GM21825 (cell line): ENCODE measurements around the gene ZNF785.
A peak's percentile ranks its signal among the peaks of the same experiment; 100 is the strongest.
"Not testable (repeated sequence)": the region's sequence is repeated elsewhere in the genome, so short reads cannot be mapped to it uniquely, and the experiment has no call there.

ENCODE experiments used
- ATAC-seq: cut with Tn5 transposase; IDR thresholded peaks from one replicate; pipeline ENCODE4 v1.9.1; 2021; ENCODE audit warnings: mild to moderate bottlenecking, moderate library complexity; ENCODE audit not compliant: unreplicated experiment

Gene ZNF785

GRCh38 chr16:30541502-30542329 is 43.8 kb downstream of the ZNF785 start:
- no peak for ATAC-seq

DNA sequence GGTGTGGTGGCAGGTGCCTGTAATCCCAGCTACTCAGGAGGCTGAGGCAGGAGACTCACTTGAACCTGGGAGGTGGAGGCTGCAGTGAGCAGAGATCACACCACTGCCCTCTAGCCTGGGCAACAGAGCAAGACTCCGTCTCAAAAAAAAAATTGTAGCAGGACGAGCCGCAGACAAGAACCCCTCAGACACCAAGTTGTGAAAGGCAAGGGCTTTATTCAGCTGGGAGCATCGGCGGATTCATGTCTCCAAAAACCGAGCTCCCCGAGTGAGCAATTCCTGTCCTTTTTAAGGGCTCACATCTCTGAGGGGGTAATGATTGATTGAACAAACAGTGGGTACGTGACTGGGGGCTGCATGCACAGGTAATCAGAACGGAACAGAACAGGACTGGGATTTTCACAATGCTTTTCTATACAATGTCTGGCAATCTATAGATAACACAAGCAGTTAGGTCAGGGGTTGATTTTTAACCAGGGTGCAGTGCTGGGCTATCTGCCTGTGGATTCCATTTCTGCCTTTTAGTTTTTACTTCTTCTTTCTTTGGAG is 44.5 kb downstream of the ZNF785 start:
- ATAC-seq, result not testable (repeated sequence)

DNA sequence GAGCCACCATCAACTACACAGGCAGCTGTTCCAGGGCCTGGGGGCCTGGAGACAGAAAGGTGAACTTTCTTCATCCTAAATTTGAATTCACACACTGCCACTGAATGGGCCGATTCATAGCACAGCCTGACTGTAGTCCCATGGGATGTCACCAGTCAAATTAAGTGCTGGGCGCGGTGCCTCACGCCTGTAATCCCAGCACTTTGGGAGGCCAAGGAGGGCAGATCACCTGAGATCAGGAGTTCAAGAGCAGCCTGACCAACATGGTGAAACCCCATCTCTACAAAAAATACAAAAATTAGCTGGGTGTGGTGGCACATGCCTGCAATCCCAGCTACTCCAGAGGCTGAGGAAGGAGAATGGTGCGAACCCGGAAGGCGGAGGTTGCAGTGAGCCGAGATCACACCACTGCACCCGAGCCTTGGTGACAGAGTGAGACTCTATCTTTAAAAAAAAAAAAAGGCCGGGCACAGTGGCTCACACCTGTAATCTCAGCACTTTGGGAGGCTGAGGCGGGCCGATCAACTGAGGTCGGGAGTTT is 45.4 kb downstream of the ZNF785 start:
- not testable (repeated sequence) for ATAC-seq

- no peak for ATAC-seq
These were observed 46.2 kb downstream of the ZNF785 start for GRCh38 chr16:30539000-30539964.

GRCh38 chr16:30536391-30537024 is 49.0 kb downstream of the ZNF785 start:
- ATAC-seq, result not testable (repeated sequence)

DNA sequence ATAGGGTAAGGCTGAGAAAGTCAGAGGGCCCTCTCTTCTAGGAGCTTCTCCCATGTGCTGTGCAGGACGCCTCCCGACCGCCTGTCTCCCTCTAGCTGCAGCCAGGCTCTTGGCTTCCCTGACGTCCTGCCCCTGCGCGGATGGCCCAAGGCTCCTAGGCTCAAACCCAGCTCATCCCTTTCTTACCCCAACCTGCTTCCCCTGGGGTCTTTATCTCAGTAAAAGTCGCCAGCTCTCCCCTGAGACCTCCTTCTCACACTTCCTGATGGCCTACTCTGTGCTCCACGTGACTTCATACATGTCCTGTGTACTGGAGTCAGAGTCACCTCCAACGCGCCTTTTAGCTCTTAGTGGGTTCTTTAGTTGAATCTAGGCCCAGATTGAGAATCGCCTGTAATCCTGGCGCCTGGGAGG is 49.7 kb downstream of the ZNF785 start:
- ATAC-seq, result peak; percentile 52

DNA sequence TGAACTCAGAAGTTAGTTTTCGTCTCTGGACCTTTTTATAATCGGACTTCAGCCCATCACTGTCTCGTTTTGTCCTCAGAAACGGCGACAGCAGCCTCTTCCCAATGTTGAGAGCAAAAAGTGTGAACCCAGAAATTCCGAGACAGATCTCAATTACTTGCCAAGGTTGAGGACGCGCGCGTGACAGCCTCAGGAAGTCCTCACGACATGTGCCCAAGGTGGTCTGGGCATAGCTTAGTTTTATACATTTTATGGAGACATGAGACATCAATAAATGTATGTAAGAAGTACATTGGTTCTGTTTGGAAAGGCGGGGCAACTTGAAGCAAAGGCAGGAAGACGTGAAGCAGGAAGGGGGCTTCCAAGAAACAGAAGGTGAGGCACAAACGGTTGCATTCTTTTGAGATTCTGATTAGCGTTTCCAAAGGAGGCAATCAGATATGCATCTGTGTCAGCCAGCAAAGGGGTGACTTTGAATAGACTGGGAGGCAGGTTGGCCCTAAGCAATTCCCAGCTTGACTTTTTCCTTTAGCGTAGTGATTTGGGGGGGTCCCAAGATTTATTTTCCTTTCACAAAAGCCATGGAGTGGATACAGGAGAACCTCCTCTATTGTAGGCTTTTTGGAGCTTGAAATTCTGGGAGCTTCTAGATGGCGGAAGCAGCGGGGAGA is 50.3 kb downstream of the ZNF785 start:
- ATAC-seq, result no peak

GRCh38 chr16:30534368-30535105 is 51.0 kb downstream of the ZNF785 start, which contains the start of gene ZNF747:
ZNF747 (minus strand) TSS chr16:30534858; CDS start chr16:30534679, 179 bp downstream.
- peak; percentile 51 for ATAC-seq

DNA sequence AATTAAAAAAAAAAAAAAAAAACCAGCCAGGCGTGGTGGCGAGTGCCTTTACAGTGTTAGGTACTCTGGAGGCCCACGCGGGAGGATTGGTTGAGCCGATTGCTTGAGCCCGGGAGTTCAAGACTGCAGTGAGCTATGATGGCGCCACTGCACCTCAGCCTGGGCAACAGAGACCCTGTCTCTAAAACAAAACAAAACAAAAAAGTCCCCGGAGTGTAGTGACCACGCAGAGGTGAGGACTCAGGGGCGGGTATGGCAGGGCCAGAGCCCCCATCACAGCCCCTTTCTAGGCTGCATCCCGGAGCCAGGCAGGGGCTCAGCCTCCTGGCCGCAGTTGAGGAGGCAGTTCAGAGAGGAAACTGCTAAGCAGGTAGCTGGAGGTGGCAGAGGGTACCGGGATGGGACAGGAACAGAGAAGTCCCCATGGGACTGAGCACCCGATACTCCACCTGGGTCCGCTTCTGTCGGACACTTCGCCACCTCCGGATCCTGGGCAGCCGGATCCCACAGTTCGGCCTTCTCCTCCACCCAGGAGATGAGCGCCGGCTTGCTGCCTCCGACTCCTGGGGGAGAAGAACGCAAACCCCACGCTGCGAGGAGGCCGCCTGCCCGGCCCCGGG is 51.6 kb downstream of the ZNF785 start:
- peak; percentile 14 for ATAC-seq

- no peak for ATAC-seq
These were observed 52.4 kb downstream of the ZNF785 start for GRCh38 chr16:30533146-30533522.

DNA sequence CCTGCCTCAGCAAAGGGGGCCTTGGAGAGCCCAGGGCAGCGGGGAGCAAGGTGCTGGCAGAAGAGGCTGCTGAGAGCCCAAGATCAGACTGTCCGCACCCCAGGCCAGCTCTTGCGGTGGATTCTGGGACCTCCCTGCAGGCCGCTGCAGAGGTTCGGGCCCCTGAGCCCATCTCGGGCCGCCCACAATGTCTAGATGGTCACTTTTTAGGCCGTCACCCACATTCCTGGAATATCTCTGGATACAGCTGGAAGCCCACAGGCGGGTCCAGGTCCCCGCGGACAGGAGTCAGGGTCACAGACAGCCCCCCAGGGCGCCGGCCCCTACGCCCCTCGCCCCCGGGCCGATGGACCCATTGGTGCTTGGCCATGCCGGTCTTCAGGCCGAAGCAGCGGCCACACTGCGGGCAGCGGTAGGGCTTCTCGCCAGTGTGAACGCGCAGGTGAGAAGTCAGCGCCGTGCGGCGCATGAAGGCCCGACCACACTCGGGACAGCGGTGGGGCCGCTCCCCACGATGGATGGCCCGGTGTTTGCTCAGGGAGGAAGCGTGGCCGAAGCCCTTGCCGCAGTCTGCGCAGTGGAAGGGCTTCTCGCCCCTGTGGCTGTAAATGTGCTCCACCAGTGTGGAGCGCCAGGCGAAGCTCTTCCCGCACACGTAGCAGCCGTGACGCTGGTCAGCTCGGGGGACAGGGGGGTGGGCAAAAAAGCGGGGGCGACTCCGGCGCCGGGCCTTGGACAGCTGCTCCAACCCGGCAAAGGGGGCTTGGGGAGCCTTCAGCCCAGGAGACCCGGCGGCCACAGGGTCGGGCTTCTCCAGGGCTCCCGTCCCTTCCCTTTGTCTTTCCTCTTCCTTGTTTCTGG is 53.0 kb downstream of the ZNF785 start:
- no peak for ATAC-seq
